Neural progenitor cell (in vitro differentiated cells): Measurements from ENCODE around the gene UTP11.

Source experiments
- CTCF ChIP-seq: fragments of 200-600 bp; sonication (generic); IDR thresholded peaks from 2 replicates; pipeline ENCODE4 v1.5.1; 2017; ENCODE audit warnings: antibody characterized with exemption, mild to moderate bottlenecking
- EZH2 ChIP-seq: fragments of 200-600 bp; sonication (generic); IDR thresholded peaks from 2 replicates; pipeline ENCODE4 v1.6.1; 2017; ENCODE audit warnings: antibody characterized with exemption, mild to moderate bottlenecking, moderate library complexity
- EZH2phosphoT487 ChIP-seq: fragments of 200-600 bp; sonication (generic); IDR thresholded peaks from 2 replicates; pipeline ENCODE4 v1.6.1; 2017; ENCODE audit warnings: antibody characterized with exemption

GRCh38 chr1:38046333-38046883 lies 33.9 kb downstream of the UTP11 start, which contains the start of gene POU3F1:
- TF ChIP-seq CTCF (no peak), EZH2 (no peak), EZH2phosphoT487 (no peak)
